ENCODE results near the gene OR8B12.
"Not testable (repeated sequence)": the region's sequence is repeated elsewhere in the genome, so short reads cannot be mapped to it uniquely, and the experiment has no call there.

The OR8B12 gene

DNA sequence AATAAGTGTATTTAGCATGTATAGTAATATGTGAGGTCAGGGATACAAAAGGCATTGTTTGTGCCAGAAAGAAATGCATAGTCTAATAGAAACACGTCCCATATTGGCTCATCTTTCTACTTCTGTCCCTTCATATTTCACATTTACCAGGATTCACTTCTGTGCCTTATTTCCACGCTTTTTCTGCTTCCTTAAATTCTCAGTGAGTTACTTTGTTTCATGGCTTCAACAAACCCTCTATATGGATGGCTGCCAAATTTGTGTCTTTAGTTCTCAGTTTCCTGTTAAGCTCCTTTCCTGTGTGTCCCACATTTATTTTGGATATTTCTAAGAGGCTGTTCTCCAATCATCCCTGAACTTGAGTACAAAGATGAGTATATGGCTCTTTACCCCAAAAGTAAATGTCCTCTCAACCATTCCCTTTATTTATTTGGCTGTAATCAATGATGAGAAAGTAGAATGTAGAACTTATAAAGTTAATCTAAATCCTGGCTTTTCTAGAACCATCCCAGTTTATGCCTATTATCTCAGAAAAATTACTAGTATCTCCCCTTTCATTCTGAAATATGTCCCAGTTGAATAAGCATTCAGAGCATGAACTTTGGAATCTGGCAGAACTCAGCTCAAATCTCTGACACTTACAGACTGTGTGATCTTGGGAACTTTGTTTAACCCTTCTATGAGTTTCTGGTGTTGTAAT, 23.5 kb downstream of the OR8B12 start:
- DNase-seq = no peak

- no peak for DNase-seq
Observed at GRCh38 chr11:124518989-124519451, 24.4 kb downstream of the OR8B12 start.

GRCh38 chr11:124517314-124517713, 26.1 kb downstream of the OR8B12 start:
- no peak for DNase-seq

- not testable (repeated sequence) for DNase-seq
Observed at GRCh38 chr11:124514675-124515074, 28.8 kb downstream of the OR8B12 start.

GRCh38 chr11:124514131-124514530, 29.3 kb downstream of the OR8B12 start:
- no peak for DNase-seq

GRCh38 chr11:124511745-124512144, 31.7 kb downstream of the OR8B12 start:
- no peak for DNase-seq

DNA sequence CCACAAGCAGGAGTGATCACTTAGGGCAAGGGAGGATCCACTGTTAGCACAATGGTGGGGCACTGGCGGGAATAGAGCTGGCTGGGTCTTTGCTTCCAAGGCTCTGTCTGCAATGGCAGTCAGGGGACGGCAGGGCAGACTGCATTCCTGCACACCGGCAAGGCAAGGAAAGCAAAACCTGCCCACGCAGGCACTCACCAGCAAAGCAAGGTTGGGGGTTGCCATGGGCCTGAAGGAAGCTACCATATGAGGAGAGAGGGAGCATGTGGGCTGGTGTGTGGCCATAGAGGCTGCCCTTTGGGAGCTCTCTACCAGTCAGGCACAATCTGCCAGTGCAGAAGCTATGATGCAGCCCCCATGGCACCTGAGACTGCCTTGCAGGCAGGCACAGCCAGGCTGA, 33.2 kb downstream of the OR8B12 start:
- no peak for DNase-seq

DNA sequence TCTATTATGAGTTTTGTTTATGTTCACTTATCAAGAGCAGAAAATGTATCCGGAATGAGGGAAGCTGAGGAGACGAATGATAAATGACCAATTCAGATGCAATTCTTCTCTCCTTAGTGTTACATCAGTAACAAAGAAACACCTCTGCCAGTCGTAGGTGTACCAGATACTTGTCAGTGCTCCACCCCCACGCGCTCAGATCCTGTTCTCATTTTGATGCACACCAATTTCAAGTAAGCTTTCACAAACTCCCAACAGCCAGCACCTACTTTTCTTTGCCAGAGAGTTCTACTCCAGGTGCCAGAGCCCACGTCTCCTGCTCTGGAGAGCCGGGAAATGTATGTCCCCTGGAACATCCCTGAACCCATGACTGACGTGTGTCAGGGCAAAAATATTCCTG, 43.7 kb downstream of the OR8B12 start:
- no peak for DNase-seq

DNA sequence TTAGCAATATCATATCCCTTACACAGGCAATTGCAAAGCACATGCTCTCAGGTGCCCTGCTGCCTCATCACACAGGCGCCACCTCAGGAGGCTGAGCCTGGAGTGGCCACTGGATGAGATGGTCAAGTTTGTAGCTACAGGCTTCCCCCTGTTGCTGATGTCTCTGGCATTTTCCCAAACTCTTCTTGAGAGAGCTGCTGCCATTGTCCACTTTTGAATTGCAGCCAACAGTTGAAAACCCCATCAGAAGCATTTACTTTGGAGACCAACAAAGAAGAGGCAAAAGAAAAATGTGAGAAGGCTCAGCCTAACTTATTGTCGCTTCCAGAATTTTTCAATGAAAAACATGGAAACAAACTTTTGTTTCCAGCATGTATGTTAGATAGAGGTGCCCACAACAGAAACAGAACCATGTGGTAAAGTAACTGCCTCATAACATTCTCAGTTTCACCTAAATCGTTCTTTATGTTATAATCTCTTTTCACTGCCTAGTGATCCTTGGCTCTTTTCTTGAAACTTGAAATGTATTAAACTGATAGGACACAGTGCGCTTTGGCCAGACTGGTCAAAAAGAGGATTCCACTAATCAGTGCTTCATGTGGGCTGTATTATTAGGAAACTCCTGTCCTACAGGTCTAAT, 50.3 kb downstream of the OR8B12 start:
- no peak for DNase-seq
